ENCODE measurements around the gene MTREX.

- no peak for TF ChIP-seq CTCF (IDR thresholded peaks at IDR 0.05; ENCODE audit: low read depth, low read length, poor library complexity, severe bottlenecking)
- no peak for TF ChIP-seq EZH2phosphoT487 (IDR thresholded peaks at IDR 0.05; ENCODE audit: borderline replicate concordance, low read length)
Measured at GRCh38 chr5:55345327-55345726, 37.5 kb downstream of the MTREX start.
